CD14-positive monocyte (primary cell): ENCODE data around the gene YRDC. TPM values are rescaled to one million over a fixed set of nuclear protein-coding genes. Genes with fewer than 3 reads are reported as not detected.
A peak's percentile ranks its signal among the peaks of the same experiment; 100 is the strongest.

Experiments used
- DNase-seq, 3 donors: peaks; one replicate each; pipeline ENCODE4 v3.0.0-alpha.2; 2011 to 2022
- H2AFZ ChIP-seq: 2 replicates; pipeline ENCODE4 v1.6.0; 2012; ENCODE audit warnings: mild to moderate bottlenecking, low read depth, low read length, inconsistent platforms; ENCODE audit not compliant: insufficient read depth, poor library complexity, severe bottlenecking
- H3K27ac ChIP-seq, 2 donors: 1 replicate in 1 of 2; 2 replicates in 1 of 2; pipeline ENCODE4 v1.5.1; 2012 to 2013; ENCODE audit warnings: low read length in 2 of 2, control low read depth in 1 of 2, inconsistent platforms in 1 of 2, low read depth in 1 of 2, mild to moderate bottlenecking in 1 of 2
- H3K27me3 ChIP-seq, 2 donors: one replicate each; pipeline versions ENCODE4 v1.6.0 to v1.6.1; 2011 to 2013; ENCODE audit warnings: low read length in 2 of 2; ENCODE audit not compliant: control insufficient read depth in 2 of 2, insufficient read depth in 2 of 2
- H3K36me3 ChIP-seq, 2 donors: replicated peaks in 1 of 2; 1 replicate in 1 of 2; 2 replicates in 1 of 2; pipeline versions ENCODE4 v1.5.1 to v1.6.1; 2012 to 2013; ENCODE audit warnings: low read length in 2 of 2, control low read depth in 1 of 2, inconsistent platforms in 1 of 2, mild to moderate bottlenecking in 1 of 2; ENCODE audit not compliant: insufficient read depth in 2 of 2, control insufficient read depth in 1 of 2
- H3K4me1 ChIP-seq, 2 donors: 1 replicate in 1 of 2; 2 replicates in 1 of 2; pipeline versions ENCODE4 v1.5.1 to v1.6.1; 2012 to 2013; ENCODE audit warnings: low read length in 2 of 2, control low read depth in 1 of 2, inconsistent platforms in 1 of 2, mild to moderate bottlenecking in 1 of 2, moderate library complexity in 1 of 2; ENCODE audit not compliant: insufficient read depth in 2 of 2, control insufficient read depth in 1 of 2
- H3K4me2 ChIP-seq: replicated peaks from 2 replicates; pipeline ENCODE3; 2012; ENCODE audit warnings: low read length, moderate library complexity, mild to moderate bottlenecking; ENCODE audit not compliant: poor library complexity, severe bottlenecking; ENCODE audit errors: extremely low read depth
- H3K4me3 ChIP-seq, 3 experiments: fragments of 200-600 bp in 1 of 3; sonication (generic) in 1 of 3; replicated peaks in 1 of 3; 1 replicate in 2 of 3; 2 replicates in 1 of 3; pipeline ENCODE4 v1.5.1; 2011 to 2013; ENCODE audit warnings: low read length in 3 of 3, mild to moderate bottlenecking in 3 of 3, control low read depth in 2 of 3, low read depth in 2 of 3, inconsistent platforms in 1 of 3, moderate library complexity in 1 of 3
- H3K79me2 ChIP-seq: 2 replicates; pipeline ENCODE4 v1.6.0; 2012; ENCODE audit warnings: mild to moderate bottlenecking, control low read depth, inconsistent platforms, low read length, moderate library complexity; ENCODE audit not compliant: insufficient read depth
- H3K9ac ChIP-seq: 2 replicates; pipeline ENCODE4 v1.6.0; 2017; ENCODE audit warnings: low read length, mild to moderate bottlenecking; ENCODE audit not compliant: insufficient read depth, poor library complexity, severe bottlenecking
- H3K9me3 ChIP-seq, 2 donors: replicated peaks in 1 of 2; 1 replicate in 1 of 2; 2 replicates in 1 of 2; pipeline versions ENCODE4 v1.5.1 to v1.6.1; 2012 to 2013; ENCODE audit warnings: low read length in 2 of 2, control low read depth in 1 of 2; ENCODE audit not compliant: control insufficient read depth in 1 of 2, insufficient read depth in 1 of 2
- H4K20me1 ChIP-seq: 2 replicates; pipeline ENCODE4 v1.6.0; 2012; ENCODE audit warnings: mild to moderate bottlenecking, low read length, control low read depth, moderate library complexity; ENCODE audit not compliant: insufficient read depth
- H3K27ac Mint-ChIP-seq, 7 donors: one replicate each; pipeline ENCODE4 v1.8.0; 2020; ENCODE audit warnings: mild to moderate bottlenecking in 7 of 7, mixed read lengths in 7 of 7, moderate library complexity in 6 of 7, inconsistent platforms in 2 of 7
- H3K27me3 Mint-ChIP-seq, 3 donors: one replicate each; pipeline ENCODE4 v1.8.0; 2021 to 2022; ENCODE audit warnings: low read depth in 3 of 3, mild to moderate bottlenecking in 3 of 3, mixed read lengths in 3 of 3, moderate library complexity in 3 of 3, inconsistent platforms in 1 of 3
- H3K36me3 Mint-ChIP-seq, 2 donors: one replicate each; pipeline ENCODE4 v1.8.0; 2020; ENCODE audit warnings: mixed read lengths in 2 of 2, inconsistent platforms in 1 of 2, mild to moderate bottlenecking in 1 of 2
- H3K4me1 Mint-ChIP-seq: one replicate; pipeline ENCODE4 v1.8.0; 2020; ENCODE audit warnings: mild to moderate bottlenecking, mixed read lengths
- H3K4me3 Mint-ChIP-seq, 2 donors: one replicate each; pipeline ENCODE4 v1.8.0; 2020; ENCODE audit warnings: mild to moderate bottlenecking in 2 of 2, mixed read lengths in 2 of 2, moderate library complexity in 1 of 2
- H3K9me3 Mint-ChIP-seq, 7 donors: one replicate each; pipeline ENCODE4 v1.8.0; 2020 to 2022; ENCODE audit warnings: mixed read lengths in 7 of 7, mild to moderate bottlenecking in 6 of 7, moderate library complexity in 6 of 7, inconsistent platforms in 2 of 7
- CTCF ChIP-seq: fragments of 200-600 bp; IDR thresholded peaks from one replicate; pipeline ENCODE4 v1.8.0; 2022; ENCODE audit warnings: antibody characterized with exemption, mild to moderate bottlenecking
- WGBS: methylation state at CpG from one replicate; pipeline ENCODE4 v1.1.5; 2013; ENCODE audit warnings: missing lambda C conversion rate; ENCODE audit not compliant: insufficient coverage; 5-methylcytosine and 5-hydroxymethylcytosine counted together
- intact Hi-C, 2 donors: fragments of 100-400 bp; cut with micrococcal nuclease; formaldehyde crosslinking; loops; one replicate each; pipeline versions ENCODE4 v1.15.0 to v1.15.1; 2023
- polyA minus RNA-seq: library from RNA; depleted of rRNA, polyadenylated mRNA; stranded (reverse); fragments of >200 nt; gene quantifications from 2 replicates; pipeline ENCODE4 v1.2.3, GENCODE V29; 2012
- polyA plus RNA-seq, 3 donors: library from polyadenylated mRNA; depleted of rRNA in 1 of 3; unstranded in 2 of 3; stranded (reverse) in 1 of 3; fragments of 300-500 nt in 2 of 3; fragments of >200 nt in 1 of 3; fragmentation: Illumina TruSeq in 2 of 3; gene quantifications; 1 replicate in 2 of 3; 2 replicates in 1 of 3; pipeline ENCODE4 v1.2.3, GENCODE V29; 2012 to 2021
- total RNA-seq, 12 experiments: library from RNA in 1 of 12; stranded (reverse) in 1 of 12; fragments of 120-200 nt in 1 of 12; gene quantifications; one replicate each; pipeline ENCODE4 v1.2.4 and lab custom pipeline; 2013 to 2026; ENCODE audit warnings: mixed read lengths in 6 of 12, inconsistent platforms in 1 of 12

The YRDC gene
- total RNA-seq (2013), result 12.0 TPM
- polyA plus RNA-seq (10 to 100 TPM; 10.4 to 29.6 (median 13.3) TPM), polyA minus RNA-seq (9.8 and 12.4 TPM in 2 replicates), total RNA-seq (lab: John Stamatoyannopoulos, UW) (12.2 to 66.4 (median 17.9) reads per million in 11 experiments)

- Histone ChIP-seq H3K4me1 (peaks cover 18 to 45% of the 10 kb centered on the region in 2 donors), H3K4me2 (peak within 1 kb of the TSS; percentile 96), H3K9me3 (no peaks in the 10 kb centered on the region), H3K36me3 (peaks cover 33 to 53% of the 10 kb centered on the region in 2 donors), H3K4me3 (peak within 1 kb of the TSS; percentile 56 to 94 (median 92)), H2AFZ (peak within 1 kb of the TSS; percentile 87), H3K27ac (peak within 1 kb of the TSS; percentile 61 to 95), H3K79me2 (peaks cover 65% of the 10 kb centered on the region), H3K27me3 (no peaks in the 10 kb centered on the region), H3K9ac (peak within 1 kb of the TSS; percentile 92), H4K20me1 (peaks cover 77% of the 10 kb centered on the region)
- Mint-ChIP-seq H3K4me1 (peaks cover 39% of the 10 kb centered on the region), H3K4me3 (peak within 1 kb of the TSS; percentile 85 to 92), H3K36me3 (peaks cover 48 to 60% of the 10 kb centered on the region in 2 donors), H3K27ac (peak within 1 kb of the TSS; percentile 92 to 98 (median 97)), H3K27me3 (no peaks in the 10 kb centered on the region), H3K9me3 (no peaks in the 10 kb centered on the region)
- TF ChIP-seq CTCF, result no peak
- intact Hi-C loops, result loop anchor here (1.0 to 10.0 kb wide), 4 partner anchors 51 to 177 kb away; partner anchors contain the start of genes CDCA8 (in 2 of the 2) and MTF1 (in 1 of the 2)
- DNase-seq, result peak; percentile 80 to 88 (median 87)
- WGBS, result under 1% methylated on average over 80 of the region's 95 CpGs
Observed at GRCh38 chr1:37807555-37808368, at the start of gene YRDC, which contains the start of gene C1orf122. TSS of gene YRDC (minus strand) at chr1:37808208. CDS start at chr1:37808180, 28 bp downstream. TSS of gene C1orf122 (plus strand) at chr1:37807790. CDS start at chr1:37808405, 615 bp downstream.

- peaks cover 94 to 97% of the 10 kb centered on the region in 2 donors for H3K4me1 ChIP-seq
- peak overlapping the region in 1 of 3 experiments; percentile 45 for H3K4me3 ChIP-seq
- peaks cover 14 to 44% of the 10 kb centered on the region in 2 donors for H3K36me3 ChIP-seq
- intact Hi-C loops, result loop anchor here in 1 of 2 donors (10.0 kb wide), 1 partner anchor 260 kb away; the partner anchor contains the start of gene GNL2
- H3K27ac Mint-ChIP-seq, result peak overlapping the region in 5 of 7 donors; percentile 6 to 85 (median 72)
- peaks cover 33 to 58% of the 10 kb centered on the region in 2 donors for H3K36me3 Mint-ChIP-seq
- H3K9me3 ChIP-seq, result no peaks in the 10 kb centered on the region
- H3K4me3 Mint-ChIP-seq, result peak overlapping the region in 1 of 2 donors; percentile 69
- WGBS, result 96% methylated on average over 4 of the region's 6 CpGs
- H3K27me3 Mint-ChIP-seq, result no peaks in the 10 kb centered on the region
- no peak for TF ChIP-seq CTCF
- H3K27ac ChIP-seq, result peak overlapping the region; percentile 44 to 91
- no peaks in the 10 kb centered on the region for H3K9me3 Mint-ChIP-seq
- H2AFZ ChIP-seq, result no peak overlapping the region
- peaks cover 10% of the 10 kb centered on the region for H4K20me1 ChIP-seq
- H3K4me1 Mint-ChIP-seq, result peaks cover 46% of the 10 kb centered on the region
- H3K79me2 ChIP-seq, result peaks cover 91% of the 10 kb centered on the region
- H3K27me3 ChIP-seq, result no peaks in the 10 kb centered on the region
- DNase-seq, result no peak
- H3K9ac ChIP-seq, result no peak overlapping the region
- H3K4me2 ChIP-seq, result peak overlapping the region; percentile 47
Observed at GRCh38 chr1:37854406-37854805, 46.4 kb upstream of the YRDC start.
